Muscle of leg (tissue), 16 donors: ENCODE data around the gene OSGEPL1. TPM values are rescaled to one million over a fixed set of nuclear protein-coding genes. Genes with fewer than 3 reads are reported as not detected.

Source experiments
- DNase-seq: peaks from one replicate; pipeline ENCODE4 v3.0.0; 2013
- H3K27ac ChIP-seq: one replicate; pipeline ENCODE4 v1.5.1; 2013; ENCODE audit warnings: mild to moderate bottlenecking, low read length, control low read depth
- H3K27me3 ChIP-seq: one replicate; pipeline ENCODE4 v1.6.1; 2013; ENCODE audit warnings: low read length; ENCODE audit not compliant: control insufficient read depth, insufficient read depth
- H3K36me3 ChIP-seq: one replicate; pipeline ENCODE4 v1.6.1; 2013; ENCODE audit warnings: low read length; ENCODE audit not compliant: control insufficient read depth, insufficient read depth
- H3K4me1 ChIP-seq: one replicate; pipeline ENCODE4 v1.6.1; 2013; ENCODE audit warnings: low read length; ENCODE audit not compliant: control insufficient read depth, insufficient read depth
- H3K4me3 ChIP-seq: one replicate; pipeline ENCODE4 v1.5.1; 2013; ENCODE audit warnings: low read length, control low read depth
- H3K9me3 ChIP-seq: replicated peaks from 2 replicates; pipeline ENCODE4 v1.6.1; 2013; ENCODE audit warnings: low read depth, low read length; ENCODE audit not compliant: control insufficient read depth
- WGBS: methylation state at CpG from one replicate; pipeline ENCODE4 v1.1.5; 2013; ENCODE audit warnings: missing lambda C conversion rate; ENCODE audit not compliant: insufficient coverage; 5-methylcytosine and 5-hydroxymethylcytosine counted together
- long read RNA-seq, 11 donors: transcript quantifications; one replicate each; lab custom pipeline, GENCODE V29; 2026
- polyA plus RNA-seq, 8 donors: library from polyadenylated mRNA; unstranded; fragments of 120-200 nt; gene quantifications; one replicate each; pipeline versions ENCODE4 v1.2.1 to v1.2.3, GENCODE V29; 2013; ENCODE audit warnings: inconsistent platforms in 1 of 8, low replicate concordance in 1 of 8; ENCODE audit not compliant: insufficient read length in 8 of 8, insufficient read depth in 1 of 8
- total RNA-seq: library from RNA; stranded (reverse); fragments of 120-200 nt; gene quantifications from one replicate; pipeline ENCODE4 v1.2.4, GENCODE V29; 2013

Gene OSGEPL1
- total RNA-seq (13.1 TPM), polyA plus RNA-seq (10 to 100 TPM in 6 of 8 donors, 1 to 10 TPM in 2; 9.2 to 14.2 (median 11.1) TPM)
- long read RNA-seq, donor 1, partial matches to known transcripts, result 0 of 1 reads
- long read RNA-seq, donor 1, other reads (novel, unspliced or antisense), result 0 of 1 reads
- long read RNA-seq, donor 2, result 0 reads
- long read RNA-seq, donor 3, partial matches to known transcripts, result 0 of 1 reads
- long read RNA-seq, donor 3, other reads (novel, unspliced or antisense), result 0 of 1 reads
- long read RNA-seq, donor 4, partial matches to known transcripts, result 0 of 1 reads
- long read RNA-seq, donor 4, other reads (novel, unspliced or antisense), result 0 of 1 reads
- long read RNA-seq, donor 5, partial matches to known transcripts, result 0 of 4 reads
- long read RNA-seq, donor 5, other reads (novel, unspliced or antisense), result 0 of 4 reads
- long read RNA-seq, donor 6, partial matches to known transcripts, result 6 of 7 reads
- long read RNA-seq, donor 6, other reads (novel, unspliced or antisense), result 0 of 7 reads
- long read RNA-seq, donor 7, partial matches to known transcripts, result 0 of 1 reads
- long read RNA-seq, donor 7, other reads (novel, unspliced or antisense), result 0 of 1 reads
- long read RNA-seq, donor 8, result 0 reads
- long read RNA-seq, donor 9, partial matches to known transcripts, result 0 of 1 reads
- long read RNA-seq, donor 9, other reads (novel, unspliced or antisense), result 0 of 1 reads
- long read RNA-seq, donor 10, result 0 reads
- long read RNA-seq, donor 11, partial matches to known transcripts, result 6 of 7 reads
- long read RNA-seq, donor 11, other reads (novel, unspliced or antisense), result 0 of 7 reads

DNA sequence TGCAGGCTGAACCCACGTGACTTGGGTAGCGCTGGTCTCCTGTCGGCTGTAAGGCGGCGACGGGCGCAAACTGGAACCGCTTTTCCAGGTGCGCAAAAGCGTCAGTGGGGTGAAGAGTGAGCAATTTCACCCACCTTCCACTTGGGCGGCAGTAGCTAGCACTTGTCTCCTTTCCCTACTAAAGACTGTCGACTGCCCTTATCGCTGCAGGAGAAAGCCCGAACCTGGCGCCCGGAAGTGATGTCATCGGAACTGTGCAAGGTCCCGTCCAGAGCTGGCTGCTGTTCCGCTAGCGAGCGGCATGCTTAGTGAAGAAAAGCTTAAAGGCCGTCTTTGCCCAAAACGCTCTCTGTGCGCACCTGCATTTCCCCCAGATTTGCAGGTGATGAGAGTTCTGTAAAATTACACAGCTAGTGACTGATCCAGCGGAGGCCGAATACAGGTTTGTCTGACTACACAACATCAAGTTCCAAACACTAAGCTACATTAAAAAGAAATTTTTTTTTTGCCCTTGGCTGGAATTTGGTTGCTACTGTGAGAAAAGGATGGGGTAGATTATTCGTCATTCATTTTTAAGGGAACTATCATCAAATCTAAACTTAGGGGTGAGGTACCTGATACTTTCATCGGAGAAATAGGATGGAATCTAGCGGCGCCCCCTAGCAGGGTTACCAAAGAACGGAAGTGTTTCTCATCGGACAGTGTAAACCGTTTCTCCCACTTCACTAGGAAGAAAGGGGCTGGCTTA, at the start of gene OSGEPL1:
Gene OSGEPL1 (minus strand): TSS at position 242 of the 748 bp plus-strand sequence. CDS start 1,152 bp downstream, outside the sequence.
- Histone ChIP-seq H3K27ac (peak within 1 kb of the TSS; percentile 94), H3K36me3 (peaks cover 2% of the 10 kb centered on the region), H3K4me3 (peak within 1 kb of the TSS; percentile 93), H3K27me3 (no peaks in the 10 kb centered on the region), H3K9me3 (no peaks in the 10 kb centered on the region), H3K4me1 (peaks cover 2% of the 10 kb centered on the region)
- under 1% methylated on average over 21 of the region's 33 CpGs for WGBS
- peak; percentile 98 for DNase-seq

GRCh38 chr2:189803431-189803830, 40.8 kb upstream of the OSGEPL1 start:
- no peaks in the 10 kb centered on the region for H3K27me3 ChIP-seq
- peaks cover 2% of the 10 kb centered on the region for H3K4me1 ChIP-seq
- H3K9me3 ChIP-seq, result no peaks in the 10 kb centered on the region
- DNase-seq, result peak; percentile 54
- peaks cover 7% of the 10 kb centered on the region for H3K36me3 ChIP-seq
- H3K4me3 ChIP-seq, result no peak overlapping the region
- no CpG with 5 or more reads among the region's 3 CpGs for WGBS
- no peak overlapping the region for H3K27ac ChIP-seq

DNA sequence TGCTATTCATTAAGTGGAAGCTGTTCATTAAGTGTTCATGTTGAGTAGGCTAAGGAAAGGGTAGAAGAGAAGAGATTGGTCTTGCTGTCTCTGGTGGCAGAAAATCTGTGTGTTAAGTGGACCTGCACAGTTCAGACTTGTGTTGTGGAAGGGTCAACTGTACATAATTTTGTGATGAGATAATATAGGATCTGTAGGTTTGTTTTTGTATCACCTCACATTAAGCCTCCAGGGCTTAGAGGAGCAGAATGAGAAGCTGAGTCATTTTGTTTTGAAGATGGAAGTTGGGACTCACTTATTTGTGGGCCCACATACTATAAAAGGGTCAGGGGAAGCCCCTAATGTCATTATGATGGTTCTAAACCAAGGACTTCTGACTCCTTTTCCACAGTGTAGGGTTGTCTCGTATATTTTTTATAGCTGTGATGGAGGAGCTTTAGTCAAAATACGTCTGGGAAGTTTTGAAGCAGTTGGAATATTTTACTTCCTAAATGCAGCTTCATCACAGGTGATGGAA, 39.9 kb upstream of the OSGEPL1 start:
- no peak overlapping the region for H3K27ac ChIP-seq
- H3K4me1 ChIP-seq, result peaks cover 2% of the 10 kb centered on the region
- no peaks in the 10 kb centered on the region for H3K9me3 ChIP-seq
- WGBS, result no CpG with 5 or more reads among the region's 2 CpGs
- no peak for DNase-seq
- no peaks in the 10 kb centered on the region for H3K27me3 ChIP-seq
- no peak overlapping the region for H3K4me3 ChIP-seq
- peaks cover 7% of the 10 kb centered on the region for H3K36me3 ChIP-seq

GRCh38 chr2:189799531-189799930, 36.9 kb upstream of the OSGEPL1 start:
- no peak overlapping the region for H3K4me3 ChIP-seq
- H3K4me1 ChIP-seq, result peaks cover 2% of the 10 kb centered on the region
- no peak for DNase-seq
- no CpG with 5 or more reads among the region's 2 CpGs for WGBS
- peaks cover 14% of the 10 kb centered on the region for H3K36me3 ChIP-seq
- no peaks in the 10 kb centered on the region for H3K9me3 ChIP-seq
- H3K27ac ChIP-seq, result no peak overlapping the region
- H3K27me3 ChIP-seq, result no peaks in the 10 kb centered on the region

DNA sequence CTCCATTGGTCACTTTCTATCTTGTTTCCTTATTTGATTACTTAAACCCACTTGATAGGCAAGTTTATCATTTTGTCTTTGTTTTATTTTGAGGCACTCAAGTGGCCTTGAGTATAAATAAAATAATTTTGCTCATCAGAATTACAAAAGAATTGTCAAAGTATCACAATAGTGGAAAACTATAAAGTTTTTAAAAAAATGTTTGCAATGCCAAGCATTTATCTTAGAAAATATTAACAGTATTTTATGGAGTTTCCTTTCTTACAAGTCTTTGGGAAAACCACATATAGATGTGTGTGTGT, 36.4 kb upstream of the OSGEPL1 start:
- Histone ChIP-seq H3K4me1 (peaks cover 2% of the 10 kb centered on the region), H3K36me3 (peaks cover 15% of the 10 kb centered on the region), H3K27me3 (no peaks in the 10 kb centered on the region), H3K4me3 (no peak overlapping the region), H3K27ac (no peak overlapping the region), H3K9me3 (no peaks in the 10 kb centered on the region)
- no peak for DNase-seq

GRCh38 chr2:189798312-189799029, 35.9 kb upstream of the OSGEPL1 start:
- no peaks in the 10 kb centered on the region for H3K27me3 ChIP-seq
- H3K27ac ChIP-seq, result no peak overlapping the region
- peaks cover 2% of the 10 kb centered on the region for H3K4me1 ChIP-seq
- no peaks in the 10 kb centered on the region for H3K9me3 ChIP-seq
- peaks cover 17% of the 10 kb centered on the region for H3K36me3 ChIP-seq
- peak; percentile 50 for DNase-seq
- WGBS, result no CpG with 5 or more reads among the region's 4 CpGs
- H3K4me3 ChIP-seq, result no peak overlapping the region

DNA sequence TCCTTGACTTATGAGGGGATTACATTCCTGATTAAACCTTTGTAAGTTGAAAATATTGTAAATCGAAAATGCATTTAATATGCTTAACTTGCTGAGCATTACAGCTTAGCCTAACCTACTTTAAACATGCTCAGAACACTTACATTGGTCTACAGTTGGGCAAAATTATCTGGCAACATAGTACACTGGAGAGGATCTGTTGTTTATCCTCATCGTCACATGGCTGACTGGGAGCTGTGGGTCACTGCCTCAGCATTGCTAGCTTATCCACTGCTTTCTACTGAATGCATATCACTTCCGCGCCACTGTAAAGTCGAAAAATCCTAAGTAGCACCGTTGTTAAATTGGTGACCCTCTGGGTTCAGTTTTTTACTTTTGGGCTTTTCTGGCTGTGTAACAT, 35.3 kb upstream of the OSGEPL1 start:
- peaks cover 2% of the 10 kb centered on the region for H3K4me1 ChIP-seq
- no peak overlapping the region for H3K27ac ChIP-seq
- 96% methylated on average over 5 of the region's 6 CpGs for WGBS
- peaks cover 20% of the 10 kb centered on the region for H3K36me3 ChIP-seq
- H3K9me3 ChIP-seq, result no peaks in the 10 kb centered on the region
- DNase-seq, result no peak
- H3K4me3 ChIP-seq, result no peak overlapping the region
- no peaks in the 10 kb centered on the region for H3K27me3 ChIP-seq

- H3K27me3 ChIP-seq, result no peaks in the 10 kb centered on the region
- H3K27ac ChIP-seq, result no peak overlapping the region
- peaks cover 17% of the 10 kb centered on the region for H3K36me3 ChIP-seq
- H3K9me3 ChIP-seq, result no peaks in the 10 kb centered on the region
- H3K4me3 ChIP-seq, result no peak overlapping the region
- H3K4me1 ChIP-seq, result no peaks in the 10 kb centered on the region
- DNase-seq, result no peak
- WGBS, result no CpG with 5 or more reads among the region's 1 CpG
These were observed 31.7 kb upstream of the OSGEPL1 start for GRCh38 chr2:189794310-189794709.

GRCh38 chr2:189791338-189792042, 28.9 kb upstream of the OSGEPL1 start:
- Histone ChIP-seq H3K4me3 (no peak overlapping the region), H3K27me3 (no peaks in the 10 kb centered on the region), H3K27ac (no peak overlapping the region), H3K36me3 (peaks cover 19% of the 10 kb centered on the region), H3K9me3 (no peaks in the 10 kb centered on the region), H3K4me1 (no peaks in the 10 kb centered on the region)
- no CpG with 5 or more reads among the region's 12 CpGs for WGBS
- DNase-seq, result no peak
